WTC11 (cell line): ENCODE results near the gene ADNP2. TPM values are rescaled to one million over a fixed set of nuclear protein-coding genes. Genes with fewer than 3 reads are reported as not detected.

Experiments
- ATAC-seq: fragments of 200-7000 bp; cut with Tn5 transposase; 2 replicates; pipeline ENCODE4 v1.10.0; 2021; ENCODE audit warnings: mild to moderate bottlenecking, moderate library complexity
- CTCF ChIA-PET: fragments of 300-600 bp; sonication (Branson Sonifier 250); formaldehyde crosslinking; loops from one replicate; lab custom pipeline; 2021; ENCODE audit warnings: antibody characterized with exemption; lab: Charles Lee
- POLR2A ChIA-PET: fragments of 350-600 bp; sonication (Branson Sonifier 250); formaldehyde crosslinking; loops from one replicate; lab custom pipeline; 2021; ENCODE audit warnings: antibody characterized with exemption; lab: Charles Lee
- DNase-seq: peaks from one replicate; pipeline ENCODE4 v3.0.0; 2021; ENCODE audit warnings: low spot score
- H3K27ac Mint-ChIP-seq: 2 replicates; pipeline ENCODE4 v1.8.0; 2021; ENCODE audit warnings: mixed read lengths
- H3K27me3 Mint-ChIP-seq: 2 replicates; pipeline ENCODE4 v1.8.0; 2021; ENCODE audit warnings: low read depth, mild to moderate bottlenecking, moderate library complexity, mixed read lengths
- H3K36me3 Mint-ChIP-seq: 2 replicates; pipeline ENCODE4 v1.8.0; 2021; ENCODE audit warnings: mixed read lengths
- H3K4me1 Mint-ChIP-seq: 2 replicates; pipeline ENCODE4 v1.8.0; 2022; ENCODE audit warnings: mixed read lengths
- H3K4me3 Mint-ChIP-seq: 2 replicates; pipeline ENCODE4 v1.8.0; 2021; ENCODE audit warnings: mild to moderate bottlenecking, moderate library complexity, mixed read lengths
- H3K9me3 Mint-ChIP-seq: 2 replicates; pipeline ENCODE4 v1.8.0; 2021; ENCODE audit warnings: mixed read lengths
- ATF1 ChIP-seq: sonication (generic); formaldehyde crosslinking; IDR thresholded peaks from 2 replicates; pipeline ENCODE4 v1.8.1; 2023; ENCODE audit warnings: mild to moderate bottlenecking, moderate library complexity, missing genetic modification reagents
- CREB1 ChIP-seq: sonication (generic); formaldehyde crosslinking; IDR thresholded peaks from 2 replicates; pipeline ENCODE4 v1.8.0; 2023; ENCODE audit warnings: mild to moderate bottlenecking, missing genetic modification reagents
- ETV6 ChIP-seq: sonication (generic); formaldehyde crosslinking; IDR thresholded peaks from 2 replicates; pipeline ENCODE4 v1.8.1; 2022; ENCODE audit warnings: mild to moderate bottlenecking, missing genetic modification reagents
- FOXJ3 ChIP-seq: sonication (generic); formaldehyde crosslinking; IDR thresholded peaks from 2 replicates; pipeline ENCODE4 v1.9.0; 2021; ENCODE audit warnings: missing genetic modification reagents, mild to moderate bottlenecking, borderline replicate concordance
- HMGA2 ChIP-seq: fragments of 250-450 bp; sonication (Bioruptor Pico); IDR thresholded peaks from 2 replicates; pipeline ENCODE4 v1.4.0; 2021; ENCODE audit warnings: mild to moderate bottlenecking, moderate library complexity
- MXD4 ChIP-seq: fragments of 250-450 bp; sonication (Bioruptor Pico); IDR thresholded peaks from 2 replicates; pipeline ENCODE4 v1.8.0; 2021; ENCODE audit warnings: mild to moderate bottlenecking, moderate library complexity, borderline replicate concordance
- NFYB ChIP-seq: sonication (generic); formaldehyde crosslinking; conservative IDR thresholded peaks from 2 replicates; pipeline ENCODE4 v1.8.0; 2022; ENCODE audit warnings: low read depth, missing genetic modification reagents
- PRRX2 ChIP-seq: fragments of 250-450 bp; sonication (Bioruptor Pico); IDR thresholded peaks from 2 replicates; pipeline ENCODE4 v1.8.0; 2021; ENCODE audit warnings: mild to moderate bottlenecking
- RORB ChIP-seq: fragments of 250-450 bp; sonication (Bioruptor Pico); IDR thresholded peaks from 2 replicates; pipeline ENCODE4 v1.9.0; 2021; ENCODE audit warnings: mild to moderate bottlenecking
- SMAD3 ChIP-seq: sonication (generic); formaldehyde crosslinking; IDR thresholded peaks from 2 replicates; pipeline ENCODE4 v1.8.0; 2022; ENCODE audit warnings: missing genetic modification reagents, mild to moderate bottlenecking, borderline replicate concordance
- SMAD4 ChIP-seq: sonication (generic); formaldehyde crosslinking; IDR thresholded peaks from 2 replicates; pipeline ENCODE4 v1.8.0; 2022; ENCODE audit warnings: mild to moderate bottlenecking, missing genetic modification reagents
- SOX15 ChIP-seq: fragments of 250-450 bp; sonication (Bioruptor Pico); IDR thresholded peaks from 2 replicates; pipeline ENCODE4 v1.9.0; 2021; ENCODE audit warnings: mild to moderate bottlenecking
- TEAD1 ChIP-seq: sonication (generic); formaldehyde crosslinking; IDR thresholded peaks from 2 replicates; pipeline ENCODE4 v1.8.0; 2022; ENCODE audit warnings: mild to moderate bottlenecking, missing genetic modification reagents
- TEAD4 ChIP-seq: sonication (generic); formaldehyde crosslinking; IDR thresholded peaks from 2 replicates; pipeline ENCODE4 v1.8.0; 2022; ENCODE audit warnings: mild to moderate bottlenecking, missing genetic modification reagents
- ZNF138 ChIP-seq: sonication (generic); formaldehyde crosslinking; conservative IDR thresholded peaks from 2 replicates; pipeline ENCODE4 v1.8.1; 2022; ENCODE audit warnings: mild to moderate bottlenecking, moderate library complexity, missing genetic modification reagents
- ZNF416 ChIP-seq: fragments of 250-450 bp; sonication (Bioruptor Pico); IDR thresholded peaks from 2 replicates; pipeline ENCODE4 v1.9.0; 2021; ENCODE audit warnings: mild to moderate bottlenecking, inconsistent platforms
- ZNF671 ChIP-seq: fragments of 250-450 bp; sonication (Bioruptor Pico); IDR thresholded peaks from 2 replicates; pipeline ENCODE4 v1.8.0; 2021; ENCODE audit warnings: mild to moderate bottlenecking
- total RNA-seq: library from RNA; stranded (reverse); gene quantifications from 3 replicates; pipeline ENCODE4 v1.2.3, GENCODE V29; 2021
- TF ChIP-seq, protein P1 (sequence below): sonication (generic); formaldehyde crosslinking; IDR thresholded peaks from 2 replicates; pipeline ENCODE4 v1.8.1; 2023; ENCODE audit warnings: mild to moderate bottlenecking, missing genetic modification reagents
- TF ChIP-seq, protein P2 (sequence below): sonication (generic); formaldehyde crosslinking; IDR thresholded peaks from 2 replicates; pipeline ENCODE4 v1.8.1; 2023; ENCODE audit warnings: mild to moderate bottlenecking, missing genetic modification reagents, moderate library complexity
- TF ChIP-seq, protein P3 (sequence below): fragments of 200-600 bp; IDR thresholded peaks from 2 replicates; pipeline ENCODE4 v1.8.0; 2022; ENCODE audit warnings: antibody characterized with exemption
- TF ChIP-seq, protein P4 (sequence below): fragments of 250-450 bp; sonication (Bioruptor Pico); IDR thresholded peaks from 2 replicates; pipeline ENCODE4 v1.9.0; 2021; ENCODE audit warnings: mild to moderate bottlenecking, borderline replicate concordance
- TF ChIP-seq, protein P5 (sequence below): sonication (generic); formaldehyde crosslinking; IDR thresholded peaks from 2 replicates; pipeline ENCODE4 v1.8.0; 2022; ENCODE audit warnings: mild to moderate bottlenecking, missing genetic modification reagents

ADNP2 gene
- total RNA-seq, 1 experiment from 2014 or later = 56.0 TPM

DNA sequence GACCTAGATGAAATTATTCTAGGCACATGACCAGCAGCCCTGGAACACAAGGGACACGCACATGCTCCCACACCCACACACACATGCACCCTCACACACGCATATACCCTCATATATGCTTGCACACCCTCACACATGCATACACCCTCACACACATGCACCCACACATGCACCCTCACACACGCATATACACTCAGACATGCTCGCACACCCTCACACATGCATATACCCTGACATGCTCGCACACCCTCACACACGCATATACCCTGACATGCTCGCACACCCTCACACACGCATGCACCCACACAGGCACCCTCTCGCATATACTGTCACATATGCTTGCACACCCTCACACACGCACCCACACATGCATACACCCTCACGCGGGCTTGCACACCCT, 76.5 kb downstream of the ADNP2 start (continued):
- no peak for TF ChIP-seq ATF1 (CRISPR knock-in tag)
- TF ChIP-seq, protein P1, sequence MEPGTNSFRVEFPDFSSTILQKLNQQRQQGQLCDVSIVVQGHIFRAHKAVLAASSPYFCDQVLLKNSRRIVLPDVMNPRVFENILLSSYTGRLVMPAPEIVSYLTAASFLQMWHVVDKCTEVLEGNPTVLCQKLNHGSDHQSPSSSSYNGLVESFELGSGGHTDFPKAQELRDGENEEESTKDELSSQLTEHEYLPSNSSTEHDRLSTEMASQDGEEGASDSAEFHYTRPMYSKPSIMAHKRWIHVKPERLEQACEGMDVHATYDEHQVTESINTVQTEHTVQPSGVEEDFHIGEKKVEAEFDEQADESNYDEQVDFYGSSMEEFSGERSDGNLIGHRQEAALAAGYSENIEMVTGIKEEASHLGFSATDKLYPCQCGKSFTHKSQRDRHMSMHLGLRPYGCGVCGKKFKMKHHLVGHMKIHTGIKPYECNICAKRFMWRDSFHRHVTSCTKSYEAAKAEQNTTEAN = no peak

DNA sequence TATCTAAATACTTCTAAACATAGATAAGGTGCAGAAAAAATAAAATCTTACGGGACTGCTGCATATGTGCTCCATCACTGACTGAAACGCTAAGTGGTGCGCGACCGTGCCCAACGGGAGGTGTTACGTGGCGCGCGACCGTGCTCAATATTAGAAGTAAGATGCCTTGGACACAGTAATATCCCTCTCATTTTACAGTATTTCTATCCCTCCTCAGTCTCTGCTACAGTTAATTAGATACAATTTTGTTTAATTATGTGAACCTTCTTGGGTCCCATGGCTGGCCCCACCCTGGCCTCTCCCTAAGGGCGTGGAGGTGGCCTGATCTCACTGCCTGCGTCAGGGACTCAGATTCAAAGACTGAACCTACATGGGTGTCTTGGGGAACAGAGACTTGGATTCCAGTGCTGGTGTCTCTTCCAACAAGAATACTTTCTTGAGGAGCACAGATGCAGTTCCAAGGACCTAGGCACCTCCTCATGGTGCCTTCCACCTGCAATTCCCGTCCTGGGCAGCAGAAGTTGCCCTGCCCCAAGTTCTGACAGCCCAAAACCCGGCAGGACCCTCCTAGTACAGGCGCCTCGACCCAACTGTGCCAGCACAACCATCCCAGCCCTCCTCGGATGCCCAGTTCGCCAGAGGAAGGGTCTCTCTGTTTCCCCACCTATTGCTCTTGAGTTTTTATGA, 79.0 kb downstream of the ADNP2 start:
- no peak for DNase-seq
- Mint-ChIP-seq H3K36me3 (0 out of 2 replicates have a peak, but pooled peaks cover 3% of the 10 kb centered on the region), H3K27me3 (no peaks in the 10 kb centered on the region), H3K4me1 (no peaks in the 10 kb centered on the region), H3K9me3 (peaks cover 12% of the 10 kb centered on the region), H3K4me3 (no peak overlapping the region), H3K27ac (no peak overlapping the region)
- ChIA-PET CTCF (no interaction called here), POLR2A (no interaction called here)
- ATAC-seq = no peak
- TF ChIP-seq SOX15 (CRISPR knock-in tag) = no peak
- no peak for TF ChIP-seq ETV6 (CRISPR knock-in tag)
- TF ChIP-seq TEAD1 (CRISPR knock-in tag) = no peak
- TF ChIP-seq SMAD3 (CRISPR knock-in tag) = no peak
- no peak for TF ChIP-seq PRRX2
- no peak for TF ChIP-seq ZNF671

DNA sequence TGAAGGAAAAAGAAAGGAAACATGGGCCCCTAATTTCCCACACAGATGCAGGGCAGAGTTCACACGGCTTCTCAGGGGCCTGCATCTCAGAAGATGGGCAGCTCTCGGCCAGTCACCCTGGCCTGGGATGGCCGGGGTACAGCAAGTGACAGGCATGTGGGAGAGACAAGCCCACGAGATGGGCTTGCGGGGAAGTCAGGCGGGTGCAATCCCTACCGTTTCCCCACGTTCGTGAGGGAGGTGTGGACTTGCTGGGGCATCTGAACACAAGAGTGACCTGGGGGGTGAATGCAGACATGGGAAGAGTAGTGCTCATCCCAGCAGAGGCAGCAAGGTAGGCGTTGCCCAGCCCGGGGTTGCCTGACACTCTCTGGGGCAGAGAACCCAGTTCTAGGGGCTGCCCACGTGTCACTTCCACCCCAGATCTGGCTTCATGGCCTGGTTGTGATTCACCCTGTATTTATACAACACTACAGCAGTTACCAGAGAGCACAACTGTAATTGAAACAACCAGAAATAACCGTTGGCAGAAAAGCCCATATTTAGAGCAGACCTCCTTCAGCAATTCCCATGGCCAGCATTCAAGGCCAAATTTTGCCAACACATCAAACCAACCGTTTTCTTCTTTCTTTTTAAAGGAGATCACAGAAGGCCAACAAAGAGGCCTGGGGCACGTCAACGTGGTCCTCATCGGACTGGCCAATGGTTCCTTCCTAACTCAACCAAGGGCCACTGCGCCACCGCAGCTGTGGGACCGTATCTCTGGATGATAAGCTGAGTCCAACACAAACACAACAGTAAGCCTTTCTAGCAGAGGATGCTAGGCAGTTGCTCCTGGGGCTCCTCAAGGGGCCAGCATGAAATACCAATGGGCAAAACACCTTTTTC, 79.8 kb downstream of the ADNP2 start:
- CTCF ChIA-PET = interaction anchor here (4.2 kb wide), 1 partner anchor 12 kb away, joined by 20 read pairs; no protein-coding TSS in a partner anchor
- Mint-ChIP-seq H3K27me3 (no peaks in the 10 kb centered on the region), H3K9me3 (peaks cover 12% of the 10 kb centered on the region), H3K4me1 (no peaks in the 10 kb centered on the region), H3K27ac (no peak overlapping the region), H3K36me3 (0 out of 2 replicates have a peak, but pooled peaks cover 3% of the 10 kb centered on the region), H3K4me3 (no peak overlapping the region)
- TF ChIP-seq, protein P2, sequence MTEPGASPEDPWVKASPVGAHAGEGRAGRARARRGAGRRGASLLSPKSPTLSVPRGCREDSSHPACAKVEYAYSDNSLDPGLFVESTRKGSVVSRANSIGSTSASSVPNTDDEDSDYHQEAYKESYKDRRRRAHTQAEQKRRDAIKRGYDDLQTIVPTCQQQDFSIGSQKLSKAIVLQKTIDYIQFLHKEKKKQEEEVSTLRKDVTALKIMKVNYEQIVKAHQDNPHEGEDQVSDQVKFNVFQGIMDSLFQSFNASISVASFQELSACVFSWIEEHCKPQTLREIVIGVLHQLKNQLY (CRISPR knock-in tag) = no peak
- no peak for TF ChIP-seq ZNF416 (CRISPR knock-in tag)
- TF ChIP-seq RORB (CRISPR knock-in tag) = no peak
- TF ChIP-seq, protein P3, sequence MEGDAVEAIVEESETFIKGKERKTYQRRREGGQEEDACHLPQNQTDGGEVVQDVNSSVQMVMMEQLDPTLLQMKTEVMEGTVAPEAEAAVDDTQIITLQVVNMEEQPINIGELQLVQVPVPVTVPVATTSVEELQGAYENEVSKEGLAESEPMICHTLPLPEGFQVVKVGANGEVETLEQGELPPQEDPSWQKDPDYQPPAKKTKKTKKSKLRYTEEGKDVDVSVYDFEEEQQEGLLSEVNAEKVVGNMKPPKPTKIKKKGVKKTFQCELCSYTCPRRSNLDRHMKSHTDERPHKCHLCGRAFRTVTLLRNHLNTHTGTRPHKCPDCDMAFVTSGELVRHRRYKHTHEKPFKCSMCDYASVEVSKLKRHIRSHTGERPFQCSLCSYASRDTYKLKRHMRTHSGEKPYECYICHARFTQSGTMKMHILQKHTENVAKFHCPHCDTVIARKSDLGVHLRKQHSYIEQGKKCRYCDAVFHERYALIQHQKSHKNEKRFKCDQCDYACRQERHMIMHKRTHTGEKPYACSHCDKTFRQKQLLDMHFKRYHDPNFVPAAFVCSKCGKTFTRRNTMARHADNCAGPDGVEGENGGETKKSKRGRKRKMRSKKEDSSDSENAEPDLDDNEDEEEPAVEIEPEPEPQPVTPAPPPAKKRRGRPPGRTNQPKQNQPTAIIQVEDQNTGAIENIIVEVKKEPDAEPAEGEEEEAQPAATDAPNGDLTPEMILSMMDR = no peak
- no peak for TF ChIP-seq HMGA2 (CRISPR knock-in tag)
- TF ChIP-seq MXD4 (CRISPR knock-in tag) = no peak
- TF ChIP-seq CREB1 (CRISPR knock-in tag) = no peak
- no peak for TF ChIP-seq ZNF138
- no peak for TF ChIP-seq SOX15 (CRISPR knock-in tag)
- no peak for TF ChIP-seq NFYB (CRISPR knock-in tag)
- TF ChIP-seq, protein P4, sequence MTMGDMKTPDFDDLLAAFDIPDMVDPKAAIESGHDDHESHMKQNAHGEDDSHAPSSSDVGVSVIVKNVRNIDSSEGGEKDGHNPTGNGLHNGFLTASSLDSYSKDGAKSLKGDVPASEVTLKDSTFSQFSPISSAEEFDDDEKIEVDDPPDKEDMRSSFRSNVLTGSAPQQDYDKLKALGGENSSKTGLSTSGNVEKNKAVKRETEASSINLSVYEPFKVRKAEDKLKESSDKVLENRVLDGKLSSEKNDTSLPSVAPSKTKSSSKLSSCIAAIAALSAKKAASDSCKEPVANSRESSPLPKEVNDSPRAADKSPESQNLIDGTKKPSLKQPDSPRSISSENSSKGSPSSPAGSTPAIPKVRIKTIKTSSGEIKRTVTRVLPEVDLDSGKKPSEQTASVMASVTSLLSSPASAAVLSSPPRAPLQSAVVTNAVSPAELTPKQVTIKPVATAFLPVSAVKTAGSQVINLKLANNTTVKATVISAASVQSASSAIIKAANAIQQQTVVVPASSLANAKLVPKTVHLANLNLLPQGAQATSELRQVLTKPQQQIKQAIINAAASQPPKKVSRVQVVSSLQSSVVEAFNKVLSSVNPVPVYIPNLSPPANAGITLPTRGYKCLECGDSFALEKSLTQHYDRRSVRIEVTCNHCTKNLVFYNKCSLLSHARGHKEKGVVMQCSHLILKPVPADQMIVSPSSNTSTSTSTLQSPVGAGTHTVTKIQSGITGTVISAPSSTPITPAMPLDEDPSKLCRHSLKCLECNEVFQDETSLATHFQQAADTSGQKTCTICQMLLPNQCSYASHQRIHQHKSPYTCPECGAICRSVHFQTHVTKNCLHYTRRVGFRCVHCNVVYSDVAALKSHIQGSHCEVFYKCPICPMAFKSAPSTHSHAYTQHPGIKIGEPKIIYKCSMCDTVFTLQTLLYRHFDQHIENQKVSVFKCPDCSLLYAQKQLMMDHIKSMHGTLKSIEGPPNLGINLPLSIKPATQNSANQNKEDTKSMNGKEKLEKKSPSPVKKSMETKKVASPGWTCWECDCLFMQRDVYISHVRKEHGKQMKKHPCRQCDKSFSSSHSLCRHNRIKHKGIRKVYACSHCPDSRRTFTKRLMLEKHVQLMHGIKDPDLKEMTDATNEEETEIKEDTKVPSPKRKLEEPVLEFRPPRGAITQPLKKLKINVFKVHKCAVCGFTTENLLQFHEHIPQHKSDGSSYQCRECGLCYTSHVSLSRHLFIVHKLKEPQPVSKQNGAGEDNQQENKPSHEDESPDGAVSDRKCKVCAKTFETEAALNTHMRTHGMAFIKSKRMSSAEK (CRISPR knock-in tag) = no peak
- no peak for TF ChIP-seq TEAD4 (CRISPR knock-in tag)
- no peak for TF ChIP-seq ZNF671
- TF ChIP-seq, protein P5, sequence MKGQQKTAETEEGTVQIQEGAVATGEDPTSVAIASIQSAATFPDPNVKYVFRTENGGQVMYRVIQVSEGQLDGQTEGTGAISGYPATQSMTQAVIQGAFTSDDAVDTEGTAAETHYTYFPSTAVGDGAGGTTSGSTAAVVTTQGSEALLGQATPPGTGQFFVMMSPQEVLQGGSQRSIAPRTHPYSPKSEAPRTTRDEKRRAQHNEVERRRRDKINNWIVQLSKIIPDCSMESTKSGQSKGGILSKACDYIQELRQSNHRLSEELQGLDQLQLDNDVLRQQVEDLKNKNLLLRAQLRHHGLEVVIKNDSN = no peak
- TF ChIP-seq FOXJ3 (CRISPR knock-in tag) = no peak
- no peak for TF ChIP-seq SMAD4 (CRISPR knock-in tag)
- ATAC-seq = no peak
- POLR2A ChIA-PET = no interaction called here
- no peak for DNase-seq
